GM13976 (cell line): ENCODE measurements around the gene TEX19.
"Not testable (repeated sequence)": the region's sequence is repeated elsewhere in the genome, so short reads cannot be mapped to it uniquely, and the experiment has no call there.

Source experiments
- DNase-seq: peaks from one replicate; pipeline ENCODE4 v3.0.0; 2012; ENCODE audit warnings: low spot score
- in situ Hi-C: fragments of 300-500 bp; cut with MboI; formaldehyde crosslinking; loops from one replicate; pipeline ENCODE4 v1.12.0; 2022; ENCODE audit warnings: low sequenced_read_pairs, mixed read lengths, inconsistent platforms; ENCODE audit not compliant: unreplicated experiment
- TF ChIP-seq, protein P1 (sequence below): IDR thresholded peaks from 2 replicates; pipeline ENCODE4 v1.5.1; 2012; ENCODE audit warnings: borderline replicate concordance, mild to moderate bottlenecking; ENCODE audit not compliant: insufficient read depth; ENCODE audit errors: extremely low read depth, missing control alignments, control extremely low read depth

TEX19 gene

DNA sequence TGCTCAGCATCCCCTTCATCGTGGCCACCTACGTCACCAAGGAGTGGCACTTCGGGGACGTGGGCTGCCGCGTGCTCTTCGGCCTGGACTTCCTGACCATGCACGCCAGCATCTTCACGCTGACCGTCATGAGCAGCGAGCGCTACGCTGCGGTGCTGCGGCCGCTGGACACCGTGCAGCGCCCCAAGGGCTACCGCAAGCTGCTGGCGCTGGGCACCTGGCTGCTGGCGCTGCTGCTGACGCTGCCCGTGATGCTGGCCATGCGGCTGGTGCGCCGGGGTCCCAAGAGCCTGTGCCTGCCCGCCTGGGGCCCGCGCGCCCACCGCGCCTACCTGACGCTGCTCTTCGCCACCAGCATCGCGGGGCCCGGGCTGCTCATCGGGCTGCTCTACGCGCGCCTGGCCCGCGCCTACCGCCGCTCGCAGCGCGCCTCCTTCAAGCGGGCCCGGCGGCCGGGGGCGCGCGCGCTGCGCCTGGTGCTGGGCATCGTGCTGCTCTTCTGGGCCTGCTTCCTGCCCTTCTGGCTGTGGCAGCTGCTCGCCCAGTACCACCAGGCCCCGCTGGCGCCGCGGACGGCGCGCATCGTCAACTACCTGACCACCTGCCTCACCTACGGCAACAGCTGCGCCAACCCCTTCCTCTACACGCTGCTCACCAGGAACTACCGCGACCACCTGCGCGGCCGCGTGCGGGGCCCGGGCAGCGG, 15.7 kb downstream of the TEX19 start:
- DNase-seq: no peak
- TF ChIP-seq, protein P1, sequence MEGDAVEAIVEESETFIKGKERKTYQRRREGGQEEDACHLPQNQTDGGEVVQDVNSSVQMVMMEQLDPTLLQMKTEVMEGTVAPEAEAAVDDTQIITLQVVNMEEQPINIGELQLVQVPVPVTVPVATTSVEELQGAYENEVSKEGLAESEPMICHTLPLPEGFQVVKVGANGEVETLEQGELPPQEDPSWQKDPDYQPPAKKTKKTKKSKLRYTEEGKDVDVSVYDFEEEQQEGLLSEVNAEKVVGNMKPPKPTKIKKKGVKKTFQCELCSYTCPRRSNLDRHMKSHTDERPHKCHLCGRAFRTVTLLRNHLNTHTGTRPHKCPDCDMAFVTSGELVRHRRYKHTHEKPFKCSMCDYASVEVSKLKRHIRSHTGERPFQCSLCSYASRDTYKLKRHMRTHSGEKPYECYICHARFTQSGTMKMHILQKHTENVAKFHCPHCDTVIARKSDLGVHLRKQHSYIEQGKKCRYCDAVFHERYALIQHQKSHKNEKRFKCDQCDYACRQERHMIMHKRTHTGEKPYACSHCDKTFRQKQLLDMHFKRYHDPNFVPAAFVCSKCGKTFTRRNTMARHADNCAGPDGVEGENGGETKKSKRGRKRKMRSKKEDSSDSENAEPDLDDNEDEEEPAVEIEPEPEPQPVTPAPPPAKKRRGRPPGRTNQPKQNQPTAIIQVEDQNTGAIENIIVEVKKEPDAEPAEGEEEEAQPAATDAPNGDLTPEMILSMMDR: no peak
- in situ Hi-C loops: no loop called here

DNA sequence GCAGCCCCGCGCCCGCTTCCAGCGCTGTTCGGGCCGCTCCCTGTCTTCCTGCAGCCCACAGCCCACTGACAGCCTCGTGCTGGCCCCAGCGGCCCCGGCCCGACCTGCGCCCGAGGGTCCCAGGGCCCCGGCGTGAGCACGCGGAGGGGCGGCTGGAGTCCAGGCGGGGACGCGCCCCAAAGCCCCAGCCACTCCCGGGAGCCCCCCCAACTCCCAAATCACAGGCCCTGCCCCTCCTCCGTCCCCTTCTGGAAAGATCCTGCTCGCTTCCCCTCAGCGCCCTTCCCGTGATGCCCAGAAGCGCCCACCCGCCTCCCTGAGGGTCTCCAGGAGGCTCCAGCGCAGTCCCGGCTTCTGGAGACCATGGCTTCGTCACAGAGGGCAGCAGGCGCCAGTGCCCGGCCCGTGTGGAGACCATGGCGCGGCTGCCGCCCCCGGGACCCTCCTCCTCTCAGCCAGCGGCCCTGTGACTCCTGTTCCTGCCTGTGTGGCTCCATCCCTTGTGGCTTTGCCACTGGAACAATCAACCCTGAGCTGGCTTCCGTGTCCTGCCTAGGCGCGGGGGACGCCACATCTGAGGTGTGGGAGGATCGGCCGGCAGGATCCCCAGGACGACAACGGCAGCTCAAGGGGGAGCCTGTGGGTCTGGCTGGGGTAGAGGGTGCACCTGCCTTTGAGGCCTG, 16.5 kb downstream of the TEX19 start:
- in situ Hi-C loops: no loop called here
- DNase-seq: no peak

GRCh38 chr17:82376042-82376730, 17.1 kb downstream of the TEX19 start:
- no peak for DNase-seq
- in situ Hi-C loops: no loop called here
- TF ChIP-seq, protein P1: no peak

More for the DNA sequence above, 16.5 kb downstream of the TEX19 start:
- TF ChIP-seq, protein P1: no peak

- in situ Hi-C loops: not testable (repeated sequence)
Measured at GRCh38 chr17:82377294-82377693, 18.2 kb downstream of the TEX19 start.

GRCh38 chr17:82377924-82378740, 19.1 kb downstream of the TEX19 start:
- DNase-seq: no peak
- in situ Hi-C loops: no loop called here
- TF ChIP-seq, protein P1: no peak

More at GRCh38 chr17:82377294-82377693, 18.2 kb downstream of the TEX19 start:
- not testable (repeated sequence) for DNase-seq

DNA sequence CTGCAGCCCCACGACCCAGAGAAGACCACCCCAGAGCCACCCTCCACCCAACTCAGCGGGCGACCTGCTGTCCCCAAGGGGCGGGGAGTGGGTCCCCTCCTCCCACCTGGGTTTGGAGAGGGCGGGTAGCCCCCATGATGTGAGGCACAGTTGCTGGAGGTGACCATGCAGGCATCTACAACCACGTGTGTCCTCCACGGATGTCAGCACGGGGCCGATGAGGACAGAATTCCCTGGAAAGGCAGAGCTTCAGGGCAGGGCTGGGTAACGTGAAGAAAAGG, 19.6 kb downstream of the TEX19 start:
- in situ Hi-C loops: no loop called here
- TF ChIP-seq, protein P1: no peak
- no peak for DNase-seq
